Stimulated activated effector memory CD8-positive, alpha-beta T cell treated with anti-CD3 and anti-CD28 coated beads, Interleukin-12 subunit alpha, Interleukin-12 subunit beta, amount 100 ng/mL, for 72 hours (primary cell): ENCODE data around the gene AGA.
A peak's percentile ranks its signal among the peaks of the same experiment; 100 is the strongest.

Source experiments
- ATAC-seq: fragments of 150-1000 bp; cut with Tn5 transposase; 2 replicates; pipeline ENCODE4 v1.10.0; 2021
- DNase-seq, 2 donors: peaks; one replicate each; pipeline ENCODE4 v3.0.0; 2021 to 2022; ENCODE audit warnings: low spot score in 2 of 2
- H3K27ac Mint-ChIP-seq: one replicate; pipeline ENCODE4 v1.8.0; 2022; ENCODE audit warnings: mild to moderate bottlenecking, mixed read lengths
- H3K36me3 Mint-ChIP-seq: one replicate; pipeline ENCODE4 v1.8.0; 2022; ENCODE audit warnings: mild to moderate bottlenecking, mixed read lengths
- H3K4me1 Mint-ChIP-seq: one replicate; pipeline ENCODE4 v1.8.0; 2022; ENCODE audit warnings: mixed read lengths
- H3K4me3 Mint-ChIP-seq: one replicate; pipeline ENCODE4 v1.8.0; 2022; ENCODE audit warnings: mild to moderate bottlenecking, mixed read lengths
- H3K9me3 Mint-ChIP-seq: one replicate; pipeline ENCODE4 v1.8.0; 2022; ENCODE audit warnings: mixed read lengths

The AGA gene

GRCh38 chr4:177441803-177442622, at the start of gene AGA:
TSS of gene AGA (minus strand) at chr4:177442437. CDS start at chr4:177442375, 62 bp downstream.
- Mint-ChIP-seq H3K9me3 (no peaks in the 10 kb centered on the region), H3K4me3 (peak within 1 kb of the TSS; percentile 83), H3K4me1 (peaks cover 10% of the 10 kb centered on the region), H3K36me3 (peaks cover 34% of the 10 kb centered on the region), H3K27ac (peak within 1 kb of the TSS; percentile 94)
- ATAC-seq (peak; percentile 96), DNase-seq (peak; percentile 93 to 95)

- Mint-ChIP-seq H3K27ac (no peak overlapping the region), H3K9me3 (no peaks in the 10 kb centered on the region), H3K36me3 (no peaks in the 10 kb centered on the region), H3K4me1 (no peaks in the 10 kb centered on the region), H3K4me3 (no peak overlapping the region)
- ATAC-seq (no peak), DNase-seq (no peak)
Measured at GRCh38 chr4:177492022-177492421, 49.8 kb upstream of the AGA start.

GRCh38 chr4:177490769-177491168, 48.5 kb upstream of the AGA start:
- no peak for ATAC-seq
- Mint-ChIP-seq H3K4me3 (no peak overlapping the region), H3K9me3 (no peaks in the 10 kb centered on the region), H3K27ac (no peak overlapping the region), H3K36me3 (no peaks in the 10 kb centered on the region), H3K4me1 (no peaks in the 10 kb centered on the region)
- no peak for DNase-seq

GRCh38 chr4:177489471-177490246, 47.4 kb upstream of the AGA start:
- H3K36me3 Mint-ChIP-seq: no peaks in the 10 kb centered on the region
- H3K27ac Mint-ChIP-seq: no peak overlapping the region
- H3K9me3 Mint-ChIP-seq: no peaks in the 10 kb centered on the region
- no peaks in the 10 kb centered on the region for H3K4me1 Mint-ChIP-seq
- ATAC-seq (peak; percentile 49), DNase-seq (no peak)
- no peak overlapping the region for H3K4me3 Mint-ChIP-seq

- Mint-ChIP-seq H3K9me3 (no peaks in the 10 kb centered on the region), H3K36me3 (no peaks in the 10 kb centered on the region), H3K27ac (no peak overlapping the region), H3K4me1 (no peaks in the 10 kb centered on the region), H3K4me3 (no peak overlapping the region)
- no peak for DNase-seq
- ATAC-seq: peak; percentile 43
Measured at GRCh38 chr4:177487977-177488376, 45.7 kb upstream of the AGA start.

GRCh38 chr4:177485528-177485927, 43.3 kb upstream of the AGA start:
- no peaks in the 10 kb centered on the region for H3K9me3 Mint-ChIP-seq
- no peak overlapping the region for H3K27ac Mint-ChIP-seq
- H3K4me3 Mint-ChIP-seq: no peak overlapping the region
- no peaks in the 10 kb centered on the region for H3K36me3 Mint-ChIP-seq
- ATAC-seq: no peak
- no peaks in the 10 kb centered on the region for H3K4me1 Mint-ChIP-seq
- DNase-seq: no peak

GRCh38 chr4:177484613-177485021, 42.4 kb upstream of the AGA start:
- ATAC-seq: no peak
- H3K9me3 Mint-ChIP-seq: no peaks in the 10 kb centered on the region
- no peaks in the 10 kb centered on the region for H3K36me3 Mint-ChIP-seq
- no peak overlapping the region for H3K4me3 Mint-ChIP-seq
- H3K4me1 Mint-ChIP-seq: no peaks in the 10 kb centered on the region
- H3K27ac Mint-ChIP-seq: no peak overlapping the region
- DNase-seq: no peak

- no peaks in the 10 kb centered on the region for H3K4me1 Mint-ChIP-seq
- no peak overlapping the region for H3K27ac Mint-ChIP-seq
- H3K36me3 Mint-ChIP-seq: no peaks in the 10 kb centered on the region
- ATAC-seq: no peak
- H3K9me3 Mint-ChIP-seq: no peaks in the 10 kb centered on the region
- no peak overlapping the region for H3K4me3 Mint-ChIP-seq
- no peak for DNase-seq
Measured at GRCh38 chr4:177483760-177484159, 41.5 kb upstream of the AGA start.

GRCh38 chr4:177483271-177483670, 41.0 kb upstream of the AGA start:
- ATAC-seq: no peak
- Mint-ChIP-seq H3K36me3 (no peaks in the 10 kb centered on the region), H3K9me3 (no peaks in the 10 kb centered on the region), H3K4me1 (no peaks in the 10 kb centered on the region), H3K4me3 (no peak overlapping the region), H3K27ac (no peak overlapping the region)
- no peak for DNase-seq

GRCh38 chr4:177482367-177482766, 40.1 kb upstream of the AGA start:
- Mint-ChIP-seq H3K9me3 (no peaks in the 10 kb centered on the region), H3K4me3 (no peak overlapping the region), H3K36me3 (no peaks in the 10 kb centered on the region), H3K4me1 (no peaks in the 10 kb centered on the region), H3K27ac (no peak overlapping the region)
- ATAC-seq (no peak), DNase-seq (no peak)

GRCh38 chr4:177480795-177481194, 38.6 kb upstream of the AGA start:
- no peak for ATAC-seq
- no peak overlapping the region for H3K4me3 Mint-ChIP-seq
- DNase-seq: no peak
- no peaks in the 10 kb centered on the region for H3K4me1 Mint-ChIP-seq
- no peaks in the 10 kb centered on the region for H3K9me3 Mint-ChIP-seq
- H3K27ac Mint-ChIP-seq: no peak overlapping the region
- H3K36me3 Mint-ChIP-seq: no peaks in the 10 kb centered on the region

- ATAC-seq (no peak), DNase-seq (no peak)
- no peaks in the 10 kb centered on the region for H3K9me3 Mint-ChIP-seq
- H3K36me3 Mint-ChIP-seq: no peaks in the 10 kb centered on the region
- no peaks in the 10 kb centered on the region for H3K4me1 Mint-ChIP-seq
- no peak overlapping the region for H3K4me3 Mint-ChIP-seq
- no peak overlapping the region for H3K27ac Mint-ChIP-seq
Measured at GRCh38 chr4:177479063-177479462, 36.8 kb upstream of the AGA start.

GRCh38 chr4:177478496-177478895, 36.3 kb upstream of the AGA start:
- no peak overlapping the region for H3K27ac Mint-ChIP-seq
- H3K4me1 Mint-ChIP-seq: no peaks in the 10 kb centered on the region

GRCh38 chr4:177473991-177474390, 31.8 kb upstream of the AGA start:
- H3K9me3 Mint-ChIP-seq: no peaks in the 10 kb centered on the region
- H3K36me3 Mint-ChIP-seq: no peaks in the 10 kb centered on the region
- H3K27ac Mint-ChIP-seq: no peak overlapping the region
- no peak for ATAC-seq
- H3K4me1 Mint-ChIP-seq: no peaks in the 10 kb centered on the region
- no peak for DNase-seq
- no peak overlapping the region for H3K4me3 Mint-ChIP-seq

More at GRCh38 chr4:177478496-177478895, 36.3 kb upstream of the AGA start:
- H3K9me3 Mint-ChIP-seq: no peaks in the 10 kb centered on the region
- ATAC-seq: no peak
- H3K36me3 Mint-ChIP-seq: no peaks in the 10 kb centered on the region
- DNase-seq: no peak
- H3K4me3 Mint-ChIP-seq: no peak overlapping the region

- H3K27ac Mint-ChIP-seq: no peak overlapping the region
- H3K4me3 Mint-ChIP-seq: no peak overlapping the region
- no peaks in the 10 kb centered on the region for H3K9me3 Mint-ChIP-seq
- H3K36me3 Mint-ChIP-seq: no peaks in the 10 kb centered on the region
- ATAC-seq (no peak), DNase-seq (no peak)
- no peaks in the 10 kb centered on the region for H3K4me1 Mint-ChIP-seq
Measured at GRCh38 chr4:177464026-177464425, 21.8 kb upstream of the AGA start.

- H3K4me1 Mint-ChIP-seq: no peaks in the 10 kb centered on the region
- no peak overlapping the region for H3K27ac Mint-ChIP-seq
- H3K9me3 Mint-ChIP-seq: no peaks in the 10 kb centered on the region
- no peaks in the 10 kb centered on the region for H3K36me3 Mint-ChIP-seq
- DNase-seq: no peak
- H3K4me3 Mint-ChIP-seq: no peak overlapping the region
- ATAC-seq: no peak
Measured at GRCh38 chr4:177461606-177462005, 19.4 kb upstream of the AGA start.
